ENCODE measurements around the gene SLC9A7. TPM values are rescaled to one million over a fixed set of nuclear protein-coding genes. Genes with fewer than 3 reads are reported as not detected.
"Not testable (repeated sequence)": the region's sequence is repeated elsewhere in the genome, so short reads cannot be mapped to it uniquely, and the experiment has no call there.

SLC9A7 gene
- total RNA-seq, 1 donor from 2014 or later, result 1.9 TPM

DNA sequence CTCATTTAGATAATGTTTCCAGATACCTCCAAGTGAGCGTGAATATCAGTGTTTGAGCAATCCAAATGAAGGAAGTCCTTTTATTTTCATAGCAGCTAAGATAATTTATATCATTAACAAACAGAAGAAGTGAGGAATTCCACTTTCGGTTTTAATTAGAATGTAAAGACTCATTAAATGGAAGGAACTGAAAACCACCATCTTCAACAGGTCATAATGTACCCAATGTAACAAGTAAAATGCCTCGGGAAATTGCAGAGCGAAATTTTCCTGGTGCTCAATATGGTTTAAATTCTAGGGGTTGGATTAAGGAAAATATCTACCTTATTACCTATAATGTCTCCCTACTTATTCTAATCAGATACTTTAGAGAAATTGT lies 33.9 kb upstream of the SLC9A7 start:
- Histone ChIP-seq H3K36me3 (no peaks in the 10 kb centered on the region), H3K27me3 (ENCODE audit: low read depth) (no peaks in the 10 kb centered on the region), H3K9me3 (replicated peaks) (no peaks in the 10 kb centered on the region), H3K4me3 (no peak overlapping the region), H3K27ac (replicated peaks) (no peak overlapping the region), H3K4me1 (no peaks in the 10 kb centered on the region)
- TF ChIP-seq, protein P1, sequence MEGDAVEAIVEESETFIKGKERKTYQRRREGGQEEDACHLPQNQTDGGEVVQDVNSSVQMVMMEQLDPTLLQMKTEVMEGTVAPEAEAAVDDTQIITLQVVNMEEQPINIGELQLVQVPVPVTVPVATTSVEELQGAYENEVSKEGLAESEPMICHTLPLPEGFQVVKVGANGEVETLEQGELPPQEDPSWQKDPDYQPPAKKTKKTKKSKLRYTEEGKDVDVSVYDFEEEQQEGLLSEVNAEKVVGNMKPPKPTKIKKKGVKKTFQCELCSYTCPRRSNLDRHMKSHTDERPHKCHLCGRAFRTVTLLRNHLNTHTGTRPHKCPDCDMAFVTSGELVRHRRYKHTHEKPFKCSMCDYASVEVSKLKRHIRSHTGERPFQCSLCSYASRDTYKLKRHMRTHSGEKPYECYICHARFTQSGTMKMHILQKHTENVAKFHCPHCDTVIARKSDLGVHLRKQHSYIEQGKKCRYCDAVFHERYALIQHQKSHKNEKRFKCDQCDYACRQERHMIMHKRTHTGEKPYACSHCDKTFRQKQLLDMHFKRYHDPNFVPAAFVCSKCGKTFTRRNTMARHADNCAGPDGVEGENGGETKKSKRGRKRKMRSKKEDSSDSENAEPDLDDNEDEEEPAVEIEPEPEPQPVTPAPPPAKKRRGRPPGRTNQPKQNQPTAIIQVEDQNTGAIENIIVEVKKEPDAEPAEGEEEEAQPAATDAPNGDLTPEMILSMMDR (IDR thresholded peaks at IDR 0.05; ENCODE audit: borderline replicate concordance), result no peak
- no peak for DNase-seq
- intact Hi-C loops (cut with micrococcal nuclease), result no loop called here

- intact Hi-C loops (cut with micrococcal nuclease), result no loop called here
- Histone ChIP-seq H3K4me1 (no peaks in the 10 kb centered on the region), H3K27ac (replicated peaks) (no peak overlapping the region), H3K27me3 (ENCODE audit: low read depth) (no peaks in the 10 kb centered on the region), H3K36me3 (no peaks in the 10 kb centered on the region), H3K4me3 (no peak overlapping the region), H3K9me3 (replicated peaks) (no peaks in the 10 kb centered on the region)
- TF ChIP-seq, protein P1 (IDR thresholded peaks at IDR 0.05; ENCODE audit: borderline replicate concordance), result no peak
- DNase-seq, result no peak
Measured at GRCh38 chrX:46791927-46792809, 33.2 kb upstream of the SLC9A7 start.

- Histone ChIP-seq H3K4me3 (no peak overlapping the region), H3K9me3 (replicated peaks) (no peaks in the 10 kb centered on the region), H3K4me1 (no peaks in the 10 kb centered on the region), H3K27me3 (ENCODE audit: low read depth) (no peaks in the 10 kb centered on the region), H3K27ac (replicated peaks) (no peak overlapping the region), H3K36me3 (no peaks in the 10 kb centered on the region)
- DNase-seq, result no peak
- intact Hi-C loops (cut with micrococcal nuclease), result no loop called here
- TF ChIP-seq, protein P1 (IDR thresholded peaks at IDR 0.05; ENCODE audit: borderline replicate concordance), result no peak
Measured at GRCh38 chrX:46788902-46789301, 30.0 kb upstream of the SLC9A7 start.

DNA sequence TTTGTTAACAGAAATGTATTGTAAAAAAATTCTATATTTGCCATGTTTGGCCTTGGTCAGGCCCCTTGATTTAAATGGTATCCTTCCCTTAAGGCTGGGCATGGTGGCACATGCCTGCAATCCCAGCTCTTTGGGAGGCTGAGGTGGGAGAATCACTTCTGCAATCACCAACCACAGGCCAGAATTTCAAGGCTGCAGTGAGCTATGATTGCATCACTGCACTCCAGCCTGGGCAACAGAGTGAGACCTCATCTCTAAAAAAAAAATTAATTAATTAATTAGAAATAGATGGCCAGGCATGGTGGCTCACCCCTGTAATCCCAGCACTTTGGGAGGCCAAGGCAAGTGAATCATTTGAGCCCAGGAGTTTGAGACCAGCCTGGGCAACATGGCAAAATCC lies 25.5 kb upstream of the SLC9A7 start:
- H3K27me3 ChIP-seq (ENCODE audit: low read depth); intact Hi-C loops (cut with micrococcal nuclease); H3K4me3 ChIP-seq; H3K27ac ChIP-seq (replicated peaks); DNase-seq; H3K4me1 ChIP-seq; H3K9me3 ChIP-seq (replicated peaks); H3K36me3 ChIP-seq: not testable (repeated sequence)

DNA sequence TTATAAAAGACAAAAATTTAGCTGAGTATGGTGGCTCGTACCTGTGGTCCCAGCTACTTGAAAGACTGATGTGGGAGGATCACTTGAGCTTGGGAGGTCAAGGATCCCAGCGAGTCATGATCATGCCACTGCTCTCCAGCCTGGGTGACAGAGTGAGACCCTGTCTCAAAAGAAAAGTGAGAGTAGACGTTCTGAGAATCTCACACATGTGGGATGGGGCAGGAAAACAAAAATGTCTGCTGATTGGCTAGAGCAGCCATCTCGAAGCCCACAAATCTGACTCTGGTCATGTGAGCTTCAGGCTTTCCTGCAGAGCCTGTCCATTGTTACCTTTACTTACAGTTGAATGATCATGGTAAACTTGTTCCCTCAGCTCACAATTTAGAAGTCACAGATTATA lies 23.1 kb upstream of the SLC9A7 start:
- H3K36me3 ChIP-seq, result no peaks in the 10 kb centered on the region
- intact Hi-C loops (cut with micrococcal nuclease), result no loop called here

More for the DNA sequence above, 23.1 kb upstream of the SLC9A7 start:
- Histone ChIP-seq H3K4me3 (no peak overlapping the region), H3K9me3 (replicated peaks) (no peaks in the 10 kb centered on the region), H3K27ac (replicated peaks) (no peak overlapping the region), H3K4me1 (no peaks in the 10 kb centered on the region), H3K27me3 (ENCODE audit: low read depth) (no peaks in the 10 kb centered on the region)
- TF ChIP-seq, protein P1 (IDR thresholded peaks at IDR 0.05; ENCODE audit: borderline replicate concordance), result no peak
- DNase-seq, result no peak
